Esophagus squamous epithelium (tissue), 4 donors: Measurements from ENCODE around the gene SLC12A4.

Experiments used
- POLR2A ChIP-seq, 4 donors: fragments of 450-650 bp; IDR thresholded peaks; one replicate each; pipeline ENCODE4 v1.6.1; 2017; ENCODE audit warnings: antibody characterized with exemption in 4 of 4, mild to moderate bottlenecking in 4 of 4, moderate library complexity in 3 of 4
- TF ChIP-seq, protein P1 (sequence below), 6 experiments: fragments of 450-650 bp in 4 of 6; fragments of 200-600 bp in 2 of 6; sonication (generic) in 2 of 6; IDR thresholded peaks; one replicate each; pipeline ENCODE4 v1.5.1; 2016 to 2019; ENCODE audit warnings: antibody characterized with exemption in 6 of 6, mild to moderate bottlenecking in 4 of 6, moderate library complexity in 4 of 6

DNA sequence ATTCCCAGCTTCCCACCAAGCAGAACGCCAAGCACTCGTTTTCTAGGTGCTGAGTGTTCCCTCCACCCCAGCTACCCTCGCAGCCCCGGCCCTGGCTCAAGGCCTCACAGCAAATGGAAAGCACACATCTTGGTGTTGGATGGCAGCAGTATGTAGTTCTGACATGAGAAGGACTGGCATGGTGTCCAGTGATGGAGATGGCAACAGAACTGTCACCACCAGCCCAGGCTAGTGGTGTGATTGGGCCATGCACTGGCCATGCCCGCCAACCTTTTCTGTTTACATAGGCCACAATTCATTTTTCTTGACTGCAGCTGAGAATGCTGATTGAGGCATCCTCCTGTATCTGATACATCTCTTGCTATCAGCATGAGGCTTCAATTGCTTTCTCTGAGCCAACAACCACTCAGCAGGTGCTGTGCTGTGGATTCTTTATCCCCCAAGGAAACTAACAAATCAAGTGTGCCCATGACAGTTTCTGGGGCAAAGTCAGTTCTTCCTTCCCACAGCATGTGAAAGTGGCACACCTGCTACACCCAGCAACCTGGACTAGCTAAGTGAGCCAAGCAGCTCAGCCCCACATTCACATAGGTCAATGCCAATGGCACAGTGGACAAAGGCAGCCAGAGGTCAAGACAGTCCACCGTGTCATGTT lies 3.8 kb downstream of the SLC12A4 start:
- TF ChIP-seq, protein P1, sequence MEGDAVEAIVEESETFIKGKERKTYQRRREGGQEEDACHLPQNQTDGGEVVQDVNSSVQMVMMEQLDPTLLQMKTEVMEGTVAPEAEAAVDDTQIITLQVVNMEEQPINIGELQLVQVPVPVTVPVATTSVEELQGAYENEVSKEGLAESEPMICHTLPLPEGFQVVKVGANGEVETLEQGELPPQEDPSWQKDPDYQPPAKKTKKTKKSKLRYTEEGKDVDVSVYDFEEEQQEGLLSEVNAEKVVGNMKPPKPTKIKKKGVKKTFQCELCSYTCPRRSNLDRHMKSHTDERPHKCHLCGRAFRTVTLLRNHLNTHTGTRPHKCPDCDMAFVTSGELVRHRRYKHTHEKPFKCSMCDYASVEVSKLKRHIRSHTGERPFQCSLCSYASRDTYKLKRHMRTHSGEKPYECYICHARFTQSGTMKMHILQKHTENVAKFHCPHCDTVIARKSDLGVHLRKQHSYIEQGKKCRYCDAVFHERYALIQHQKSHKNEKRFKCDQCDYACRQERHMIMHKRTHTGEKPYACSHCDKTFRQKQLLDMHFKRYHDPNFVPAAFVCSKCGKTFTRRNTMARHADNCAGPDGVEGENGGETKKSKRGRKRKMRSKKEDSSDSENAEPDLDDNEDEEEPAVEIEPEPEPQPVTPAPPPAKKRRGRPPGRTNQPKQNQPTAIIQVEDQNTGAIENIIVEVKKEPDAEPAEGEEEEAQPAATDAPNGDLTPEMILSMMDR (IDR thresholded peaks at IDR 0.05), result no peak
- TF ChIP-seq POLR2A (IDR thresholded peaks at IDR 0.05), result no peak
